ENCODE data around the gene VWA8. TPM values are rescaled to one million over a fixed set of nuclear protein-coding genes. Genes with fewer than 3 reads are reported as not detected.

The VWA8 gene
- total and polyA plus RNA-seq, 12 donors = 7.5 to 71.6 (median 54.3) TPM

DNA sequence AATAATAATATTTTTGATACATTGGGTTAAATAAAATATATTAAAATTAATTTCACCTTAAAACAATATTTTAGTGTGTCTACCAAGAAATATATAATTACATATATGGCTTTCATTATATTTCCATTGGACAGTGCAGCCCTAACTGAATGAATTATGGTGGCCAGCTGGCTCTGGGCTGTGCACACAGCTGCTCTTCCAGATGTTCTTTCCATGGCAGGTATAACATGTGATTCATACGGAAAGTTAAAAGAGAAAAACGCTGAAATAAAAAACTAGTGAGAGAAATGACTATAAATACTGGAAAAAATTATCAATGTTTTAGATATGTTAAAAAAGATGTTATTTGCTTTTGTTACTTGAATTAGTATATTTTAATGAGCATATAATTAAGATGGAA, 287.3 kb downstream of the VWA8 start:
- Histone ChIP-seq H3K36me3 (peaks cover 0 to 22% (median 0%) of the 10 kb centered on the region in 9 donors), H3K27ac (no peak overlapping the region), H3K27me3 (no peaks in the 10 kb centered on the region), H3K4me3 (no peak overlapping the region), H3K9me3 (no peaks in the 10 kb centered on the region), H3K4me1 (peaks cover 0 to 23% (median 7%) of the 10 kb centered on the region in 9 donors)
- intact Hi-C loops (cut with DNase I) = loop anchor here in 3 of 10 donors (5.0 to 10.0 kb wide), 5 partner anchors 174 to 434 kb away; partner anchors contain the start of gene DGKH (in 1 of the 3)
- no peak for ATAC-seq
- DNase-seq = no peak
- WGBS, 2 donors = 85 to 93% methylated on average over 2 of the region's 2 CpGs
- TF ChIP-seq, protein P1, sequence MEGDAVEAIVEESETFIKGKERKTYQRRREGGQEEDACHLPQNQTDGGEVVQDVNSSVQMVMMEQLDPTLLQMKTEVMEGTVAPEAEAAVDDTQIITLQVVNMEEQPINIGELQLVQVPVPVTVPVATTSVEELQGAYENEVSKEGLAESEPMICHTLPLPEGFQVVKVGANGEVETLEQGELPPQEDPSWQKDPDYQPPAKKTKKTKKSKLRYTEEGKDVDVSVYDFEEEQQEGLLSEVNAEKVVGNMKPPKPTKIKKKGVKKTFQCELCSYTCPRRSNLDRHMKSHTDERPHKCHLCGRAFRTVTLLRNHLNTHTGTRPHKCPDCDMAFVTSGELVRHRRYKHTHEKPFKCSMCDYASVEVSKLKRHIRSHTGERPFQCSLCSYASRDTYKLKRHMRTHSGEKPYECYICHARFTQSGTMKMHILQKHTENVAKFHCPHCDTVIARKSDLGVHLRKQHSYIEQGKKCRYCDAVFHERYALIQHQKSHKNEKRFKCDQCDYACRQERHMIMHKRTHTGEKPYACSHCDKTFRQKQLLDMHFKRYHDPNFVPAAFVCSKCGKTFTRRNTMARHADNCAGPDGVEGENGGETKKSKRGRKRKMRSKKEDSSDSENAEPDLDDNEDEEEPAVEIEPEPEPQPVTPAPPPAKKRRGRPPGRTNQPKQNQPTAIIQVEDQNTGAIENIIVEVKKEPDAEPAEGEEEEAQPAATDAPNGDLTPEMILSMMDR (IDR thresholded peaks at IDR 0.05) = no peak

DNA sequence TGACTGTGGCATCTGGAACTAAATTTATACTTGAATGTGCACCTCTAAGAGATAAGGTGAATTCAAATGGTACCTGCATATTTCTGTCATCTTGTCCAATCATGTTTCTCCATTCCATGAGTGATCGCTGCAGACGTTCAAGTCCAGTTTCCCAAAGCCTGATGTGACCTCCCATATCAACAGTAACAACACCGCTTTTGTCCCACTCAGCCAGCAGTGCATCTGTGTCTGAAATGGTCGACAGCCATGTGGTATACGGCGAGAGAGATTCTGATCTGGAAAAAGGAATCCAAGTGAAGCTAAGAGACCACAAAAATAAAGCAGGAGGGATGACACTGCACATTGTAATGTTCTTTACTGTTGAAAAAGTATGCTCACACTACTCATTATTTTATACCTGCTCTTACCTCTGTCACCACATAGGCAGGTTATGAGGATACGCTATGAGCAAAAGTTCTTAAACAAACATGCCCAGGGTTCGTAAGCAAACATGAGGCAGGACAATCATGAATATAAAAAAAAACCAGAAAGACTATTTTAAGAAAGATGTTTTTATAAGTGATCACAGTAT, 290.0 kb downstream of the VWA8 start:
- H3K27ac ChIP-seq = no peak overlapping the region
- H3K9me3 ChIP-seq = no peaks in the 10 kb centered on the region
- peaks cover 0 to 22% (median 0%) of the 10 kb centered on the region in 9 donors for H3K36me3 ChIP-seq
- ATAC-seq (no peak), DNase-seq (no peak)
- peaks cover 0 to 19% (median 4%) of the 10 kb centered on the region in 9 donors for H3K4me1 ChIP-seq
- 58% methylated on average over 8 of the region's 8 CpGs for WGBS, 2 donors
- intact Hi-C loops (cut with DNase I) = loop anchor here in 3 of 10 donors (2.0 to 10.0 kb wide), 6 partner anchors 176 to 440 kb away; partner anchors contain the start of gene DGKH (in 1 of the 3)
- TF ChIP-seq, protein P1 (IDR thresholded peaks at IDR 0.05) = no peak
- no peaks in the 10 kb centered on the region for H3K27me3 ChIP-seq
- H3K4me3 ChIP-seq = no peak overlapping the region

DNA sequence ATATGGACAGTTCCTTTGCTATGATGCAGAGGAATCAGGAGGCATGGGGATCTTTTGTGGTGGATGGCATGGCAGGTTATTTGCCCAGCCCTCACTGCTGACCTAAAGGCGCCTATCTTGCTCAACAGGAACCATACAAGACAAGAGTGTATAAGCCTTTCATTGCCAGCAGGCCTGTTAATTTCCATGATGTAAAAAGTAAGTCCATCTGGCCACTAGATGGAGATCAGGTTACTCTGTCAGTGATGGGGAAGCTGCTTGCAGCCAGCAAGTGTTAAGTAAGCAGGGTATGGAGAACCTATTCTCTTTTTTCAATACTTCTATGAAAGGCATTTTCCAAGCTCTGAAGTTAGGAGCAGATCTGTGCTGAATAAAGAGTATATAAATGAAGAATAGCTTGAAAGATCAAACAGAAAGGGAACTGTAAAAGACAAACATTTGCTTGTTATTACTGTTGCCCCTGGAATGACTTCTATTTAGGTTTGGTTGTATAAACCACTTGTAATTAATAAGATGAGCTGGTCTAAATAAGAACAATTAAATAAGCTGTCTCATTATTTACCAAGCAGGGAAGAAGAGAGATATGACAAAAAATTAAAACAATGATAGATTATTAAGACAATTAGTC, 292.7 kb downstream of the VWA8 start:
- intact Hi-C loops (cut with DNase I) = loop anchor here in 8 of 10 donors (1.0 to 10.0 kb wide), 9 partner anchors 49 to 447 kb away; partner anchors contain the start of genes DGKH (in 3 of the 8) and VWA8 (in 1 of the 8)
- H3K36me3 ChIP-seq = peaks cover 0 to 17% (median 0%) of the 10 kb centered on the region in 9 donors
- WGBS, 2 donors = 7 to 12% methylated on average over 1 of the region's 1 CpG
- no peaks in the 10 kb centered on the region for H3K9me3 ChIP-seq
- TF ChIP-seq, protein P1 (IDR thresholded peaks at IDR 0.05) = peak; percentile 69 to 93 (median 83)
- H3K4me1 ChIP-seq = peaks cover 0 to 12% (median 4%) of the 10 kb centered on the region in 9 donors
- ATAC-seq (peak; percentile 91 to 98 (median 96)), DNase-seq (peak in 1 of 2 donors; percentile 74)
- no peak overlapping the region for H3K27ac ChIP-seq
- no peak overlapping the region for H3K4me3 ChIP-seq
- no peaks in the 10 kb centered on the region for H3K27me3 ChIP-seq

DNA sequence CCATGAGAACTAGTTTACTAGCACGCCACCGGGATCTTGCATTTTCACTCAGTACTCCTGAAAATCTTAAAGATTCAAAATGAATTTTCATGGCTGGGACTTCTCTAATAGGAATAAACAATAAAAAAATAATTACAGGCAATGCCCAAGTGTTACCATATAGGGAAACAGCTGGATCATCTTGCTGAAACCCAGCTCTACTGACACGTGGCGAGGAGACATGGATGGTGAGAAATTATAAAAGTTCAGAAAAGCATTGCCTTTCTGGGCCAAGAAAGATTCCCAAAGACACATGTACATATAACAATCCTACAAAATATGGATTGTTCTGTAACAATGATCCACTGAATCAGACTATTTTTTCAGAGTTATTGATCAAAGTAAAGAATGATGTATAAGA, 294.3 kb downstream of the VWA8 start:
- Histone ChIP-seq H3K36me3 (peaks cover 0 to 22% (median 0%) of the 10 kb centered on the region in 9 donors), H3K9me3 (no peaks in the 10 kb centered on the region), H3K4me1 (peaks cover 0 to 12% (median 4%) of the 10 kb centered on the region in 9 donors), H3K27me3 (no peaks in the 10 kb centered on the region), H3K4me3 (no peak overlapping the region), H3K27ac (no peak overlapping the region)
- DNase-seq (no peak), ATAC-seq (no peak)
- TF ChIP-seq, protein P1 (IDR thresholded peaks at IDR 0.05) = no peak
- intact Hi-C loops (cut with DNase I) = loop anchor here in 7 of 10 donors (5.0 to 10.0 kb wide), 7 partner anchors 51 to 448 kb away; partner anchors contain the start of genes DGKH (in 3 of the 7) and VWA8 (in 1 of the 7)
- WGBS, 2 donors = 91 to 96% methylated on average over 4 of the region's 4 CpGs

Measured in heart right ventricle (tissue), 16 donors.